HepG2 (cell line): ENCODE results near the gene BMPR1B. TPM values are rescaled to one million over a fixed set of nuclear protein-coding genes. Genes with fewer than 3 reads are reported as not detected.

ENCODE experiments used
- ATAC-seq: fragments of 200-7000 bp; cut with Tn5 transposase; 3 replicates; pipeline ENCODE4 v1.9.1; 2020; ENCODE audit warnings: mild to moderate bottlenecking, moderate library complexity
- BruUV-seq: library from RNA; stranded (reverse); fragments of 400-500 nt; replicated peaks from 2 replicates; lab custom pipeline; 2021; lab: Mats Ljungman, UMichigan
- CTCF ChIA-PET: fragments of 300-600 bp; formaldehyde crosslinking; extraction: SDS; loops from one replicate; lab custom pipeline; 2021; ENCODE audit warnings: low total read pairs, inconsistent platforms, low intra/inter-chr PET ratio; lab: Yijun Ruan, JAX
- POLR2A ChIA-PET: fragments of 350-600 bp; sonication (Branson Sonifier 250); formaldehyde crosslinking; loops from one replicate; lab custom pipeline; 2020; ENCODE audit warnings: antibody characterized with exemption, inconsistent platforms; lab: Yijun Ruan, JAX
- DNase-seq: peaks from one replicate; pipeline ENCODE4 v3.0.0-alpha.2; 2015; ENCODE audit warnings: low spot score
- FAIRE-seq: peaks from 3 replicates; lab custom pipeline; 2011; peaks lifted over from hg19 to GRCh38; lab: Jason Lieb, UNC
- H2AFZ ChIP-seq: one replicate; pipeline ENCODE4 v1.6.1; 2011; ENCODE audit warnings: low read length, inconsistent platforms
- H3K27ac ChIP-seq: fragments of 300-600 bp; 3 replicates; pipeline ENCODE4 v1.8.0; 2011; ENCODE audit warnings: mixed run types, mild to moderate bottlenecking, mixed read lengths, low read length, inconsistent platforms; ENCODE audit not compliant: insufficient read depth; ENCODE audit errors: extremely low read length
- H3K27me3 ChIP-seq, 2 experiments: fragments of 200-600 bp in 1 of 2; 2 replicates in 1 of 2; 3 replicates in 1 of 2; pipeline versions ENCODE4 v1.6.0 to v1.8.0; 2011; ENCODE audit warnings: low read length in 2 of 2, mild to moderate bottlenecking in 2 of 2, moderate library complexity in 2 of 2, inconsistent platforms in 1 of 2; ENCODE audit not compliant: insufficient read depth in 2 of 2, control insufficient read depth in 1 of 2
- H3K36me3 ChIP-seq, 2 experiments: fragments of 200-600 bp in 1 of 2; replicated peaks in 1 of 2; 2 replicates in 1 of 2; 3 replicates in 1 of 2; pipeline versions ENCODE4 v1.5.1 to v1.8.0; 2011; ENCODE audit warnings: low read length in 2 of 2, inconsistent platforms in 1 of 2; ENCODE audit not compliant: insufficient read depth in 2 of 2, control insufficient read depth in 1 of 2
- H3K4me1 ChIP-seq: 2 replicates; pipeline ENCODE4 v1.5.1; 2012; ENCODE audit warnings: low read length, inconsistent platforms; ENCODE audit not compliant: insufficient read depth
- H3K4me2 ChIP-seq: 2 replicates; pipeline ENCODE4 v1.6.0; 2011; ENCODE audit warnings: low read depth, low read length, inconsistent platforms
- H3K4me3 ChIP-seq, 3 experiments: fragments of 200-600 bp in 1 of 3; sonication (generic), shearing (Covaris generic) in 1 of 3; replicated peaks in 1 of 3; 2 replicates each; pipeline ENCODE4 v1.5.1; 2011 to 2016; ENCODE audit warnings: low read length in 3 of 3, inconsistent platforms in 2 of 3, low read depth in 2 of 3, mild to moderate bottlenecking in 2 of 3, control low read depth in 1 of 3, mixed read lengths in 1 of 3; ENCODE audit not compliant: insufficient read depth in 1 of 3
- H3K79me2 ChIP-seq: one replicate; pipeline ENCODE4 v1.6.1; 2011; ENCODE audit warnings: low read length, inconsistent platforms; ENCODE audit not compliant: insufficient read depth
- H3K9ac ChIP-seq: 2 replicates; pipeline ENCODE4 v1.6.0; 2011; ENCODE audit warnings: mild to moderate bottlenecking, low read depth, low read length, inconsistent platforms; ENCODE audit not compliant: insufficient read depth
- H3K9me3 ChIP-seq: 2 replicates; pipeline ENCODE4 v1.5.1; 2012; ENCODE audit warnings: mild to moderate bottlenecking, low read length
- H4K20me1 ChIP-seq: 2 replicates; pipeline ENCODE4 v1.6.0; 2011; ENCODE audit warnings: inconsistent platforms, mild to moderate bottlenecking, low read length, moderate library complexity; ENCODE audit not compliant: insufficient read depth
- ERF ChIP-seq: IDR thresholded peaks from 2 replicates; pipeline ENCODE4 v1.6.1; 2018; ENCODE audit warnings: missing biosample characterization, missing genetic modification reagents
- HBP1 ChIP-seq: IDR thresholded peaks from 2 replicates; pipeline ENCODE4 v1.6.1; 2016; ENCODE audit warnings: low read depth, control low read depth
- KLF9 ChIP-seq: IDR thresholded peaks from 2 replicates; pipeline ENCODE4 v1.6.1; 2016; ENCODE audit warnings: low read depth
- MAF1 ChIP-seq: sonication (generic); formaldehyde crosslinking; IDR thresholded peaks from 2 replicates; pipeline ENCODE4 v1.5.0; 2020; ENCODE audit warnings: missing genetic modification reagents, borderline replicate concordance
- PBX3 ChIP-seq: sonication (generic); formaldehyde crosslinking; IDR thresholded peaks from 2 replicates; pipeline ENCODE4 v1.8.1; 2023; ENCODE audit warnings: missing genetic modification reagents, inconsistent platforms, borderline replicate concordance
- RCOR2 ChIP-seq: IDR thresholded peaks from 2 replicates; pipeline ENCODE4 v1.6.1; 2016; ENCODE audit warnings: missing biosample characterization, missing genetic modification reagents
- SNAPC4 ChIP-seq: sonication (generic); formaldehyde crosslinking; IDR thresholded peaks from 2 replicates; pipeline ENCODE4 v1.4.0; 2020; ENCODE audit warnings: mild to moderate bottlenecking, missing genetic modification reagents
- TCF12 ChIP-seq, 2 experiments: fragments of 450-650 bp in 1 of 2; sonication (generic) in 1 of 2; formaldehyde crosslinking in 1 of 2; IDR thresholded peaks; 2 replicates each; pipeline versions ENCODE4 v1.6.1 to v1.8.0; 2017 to 2022; ENCODE audit warnings: antibody characterized with exemption in 1 of 2, mild to moderate bottlenecking in 1 of 2, missing genetic modification reagents in 1 of 2, moderate library complexity in 1 of 2
- ZFP36 ChIP-seq: fragments of 150-350 bp; IDR thresholded peaks from 2 replicates; pipeline ENCODE4 v1.6.1; 2018; ENCODE audit warnings: borderline replicate concordance, low read length, low read depth; ENCODE audit not compliant: partially characterized antibody
- ZNF235 ChIP-seq: sonication (generic); formaldehyde crosslinking; IDR thresholded peaks from 2 replicates; pipeline ENCODE4 v1.8.1; 2023; ENCODE audit warnings: mild to moderate bottlenecking, missing genetic modification reagents, borderline replicate concordance
- ZNF337 ChIP-seq: sonication (generic); formaldehyde crosslinking; IDR thresholded peaks from 2 replicates; pipeline ENCODE4 v1.5.1; 2020; ENCODE audit warnings: missing genetic modification reagents, low read depth, mild to moderate bottlenecking, borderline replicate concordance
- ZNF546 ChIP-seq: sonication (generic); formaldehyde crosslinking; conservative IDR thresholded peaks from 2 replicates; pipeline ENCODE4 v1.8.1; 2023; ENCODE audit warnings: mild to moderate bottlenecking, missing genetic modification reagents
- ZNF550 ChIP-seq: sonication (generic); formaldehyde crosslinking; IDR thresholded peaks from 2 replicates; pipeline ENCODE4 v1.4.0; 2020; ENCODE audit warnings: mild to moderate bottlenecking, missing genetic modification reagents, borderline replicate concordance
- ZSCAN20 ChIP-seq: sonication (generic); formaldehyde crosslinking; IDR thresholded peaks from 2 replicates; pipeline ENCODE4 v1.4.0; 2020; ENCODE audit warnings: missing genetic modification reagents, mild to moderate bottlenecking, borderline replicate concordance
- in situ Hi-C: cut with HindIII; loops from 2 replicates; pipeline ENCODE4 v1.10.0; 2017; ENCODE audit warnings: low pct_unique_long_range_greater_than_20kb; ENCODE audit not compliant: extremely low pct_ligation_motif_present
- intact Hi-C: fragments of 100-400 bp; cut with micrococcal nuclease; formaldehyde crosslinking; loops from one replicate; pipeline ENCODE4 v1.10.0; 2022; ENCODE audit not compliant: unreplicated experiment
- polyA plus RNA-seq, 8 experiments: library from polyadenylated mRNA; depleted of rRNA in 3 of 8; stranded (reverse) in 7 of 8; unstranded in 1 of 8; fragments of >200 nt; fragmentation: Illumina TruSeq in 4 of 8; extraction: Trizol in 4 of 8; gene quantifications; 2 replicates each; pipeline versions ENCODE4 v1.2.1 to v1.2.3, GENCODE V29; 2011 to 2016; ENCODE audit warnings: low read depth in 4 of 8, missing spikeins in 1 of 8, mixed read lengths in 1 of 8; ENCODE audit not compliant: insufficient read depth in 1 of 8
- total RNA-seq, 5 experiments: library from RNA; depleted of rRNA; stranded (reverse); fragments of >200 nt; fragmentation: Illumina TruSeq; extraction: Trizol; gene quantifications; 2 replicates each; pipeline ENCODE4 v1.2.3, GENCODE V29; 2016; ENCODE audit warnings: low read depth in 1 of 5
- TF ChIP-seq, protein P1 (sequence below): sonication (generic); formaldehyde crosslinking; IDR thresholded peaks from 2 replicates; pipeline ENCODE4 v1.4.0; 2020; ENCODE audit warnings: mild to moderate bottlenecking, missing genetic modification reagents

Gene BMPR1B
- total and polyA plus RNA-seq, 2 of the 13 experiments (the other 11 are each of a cell fraction or from before 2014, with no cell fraction given) = 0.07 TPM; not detected in 1

- H3K4me3 ChIP-seq = no peak overlapping the region
- FAIRE-seq = no peak
- no peaks in the 10 kb centered on the region for H3K36me3 ChIP-seq
- no peaks in the 10 kb centered on the region for H4K20me1 ChIP-seq
- no peak overlapping the region for H2AFZ ChIP-seq
- no peak overlapping the region for H3K4me2 ChIP-seq
- POLR2A ChIA-PET = no interaction called here
- intact Hi-C loops (no loop called here), in situ Hi-C loops (no loop called here)
- ATAC-seq = no peak
- no peaks in the 10 kb centered on the region for H3K4me1 ChIP-seq
- H3K27ac ChIP-seq = no peak overlapping the region
- no peak overlapping the region for H3K9ac ChIP-seq
- no peak for DNase-seq
- no peaks in the 10 kb centered on the region for H3K79me2 ChIP-seq
- CTCF ChIA-PET = no interaction called here
- H3K9me3 ChIP-seq = no peaks in the 10 kb centered on the region
- no TSS peak for BruUV-seq
- no peaks in the 10 kb centered on the region; a peak in 1 of 5 replicates for H3K27me3 ChIP-seq
- TF ChIP-seq ZNF337 (no peak), SNAPC4 (CRISPR knock-in tag) (no peak), ZNF550 (no peak), KLF9 (CRISPR knock-in tag) (no peak), RCOR2 (CRISPR knock-in tag) (no peak), ERF (no peak), PBX3 (CRISPR knock-in tag) (no peak), ZSCAN20 (CRISPR knock-in tag) (no peak), HBP1 (no peak), MAF1 (no peak), ZNF235 (CRISPR knock-in tag) (no peak), TCF12 (IDR thresholded peaks at IDR 0.05) (no peak), TCF12 (CRISPR knock-in tag; IDR thresholded peaks at IDR 0.05) (no peak), ZNF546 (CRISPR knock-in tag) (no peak), ZFP36 (no peak)
- TF ChIP-seq, protein P1, sequence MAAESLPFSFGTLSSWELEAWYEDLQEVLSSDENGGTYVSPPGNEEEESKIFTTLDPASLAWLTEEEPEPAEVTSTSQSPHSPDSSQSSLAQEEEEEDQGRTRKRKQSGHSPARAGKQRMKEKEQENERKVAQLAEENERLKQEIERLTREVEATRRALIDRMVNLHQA (CRISPR knock-in tag) = no peak
Measured at GRCh38 chr4:95027905-95028618, 270.3 kb downstream of the BMPR1B start.
